K562 (cell line): ENCODE measurements around the gene TMEM225B. TPM values are rescaled to one million over a fixed set of nuclear protein-coding genes. Genes with fewer than 3 reads are reported as not detected.

Experiments
- ARID4B ChIP-seq: sonication (generic); formaldehyde crosslinking; IDR thresholded peaks from 2 replicates; pipeline ENCODE4 v1.8.0; 2022; ENCODE audit warnings: mild to moderate bottlenecking, missing genetic modification reagents
- CEBPG ChIP-seq, 3 experiments: fragments of 200-800 bp in 1 of 3; sonication (Bioruptor generic) in 1 of 3; sonication (generic) in 1 of 3; formaldehyde crosslinking in 1 of 3; IDR thresholded peaks in 2 of 3; conservative IDR thresholded peaks in 1 of 3; 2 replicates each; pipeline versions ENCODE4 v1.6.1 to v1.8.0; 2016 to 2022; ENCODE audit warnings: missing compliant biosample characterization in 2 of 3, missing genetic modification characterization in 2 of 3, mild to moderate bottlenecking in 1 of 3, missing genetic modification reagents in 1 of 3
- CREM ChIP-seq: IDR thresholded peaks from 2 replicates; pipeline ENCODE4 v1.6.1; 2014; ENCODE audit warnings: antibody characterized with exemption, low read depth
- ELF2 ChIP-seq: fragments of 250-450 bp; sonication (Bioruptor Pico); IDR thresholded peaks from 2 replicates; pipeline ENCODE4 v1.5.0; 2021; ENCODE audit warnings: mild to moderate bottlenecking
- JUND ChIP-seq, 2 experiments: IDR thresholded peaks; 2 replicates in 1 of 2; 3 replicates in 1 of 2; pipeline ENCODE4 v1.6.1; 2011; ENCODE audit warnings: borderline replicate concordance in 2 of 2, low read depth in 2 of 2, low read length in 2 of 2, improper control_type of control experiment in 1 of 2, missing biosample characterization in 1 of 2, missing genetic modification characterization in 1 of 2, missing genetic modification reagents in 1 of 2
- KLF16 ChIP-seq: IDR thresholded peaks from 2 replicates; pipeline ENCODE4 v1.6.1; 2016; ENCODE audit warnings: antibody characterized with exemption
- MYC ChIP-seq, 2 experiments: fragments of 250-450 bp in 1 of 2; sonication (Bioruptor Pico) in 1 of 2; IDR thresholded peaks; 2 replicates each; pipeline versions ENCODE4 v1.5.1 to v1.6.1; 2012 to 2021; ENCODE audit warnings: low read depth in 2 of 2, borderline replicate concordance in 1 of 2, improper control_type of control experiment in 1 of 2, low read length in 1 of 2, mild to moderate bottlenecking in 1 of 2, moderate library complexity in 1 of 2
- PKNOX1 ChIP-seq: fragments of 450-650 bp; IDR thresholded peaks from 2 replicates; pipeline ENCODE4 v1.6.1; 2016
- POU5F1 ChIP-seq: fragments of 150-350 bp; IDR thresholded peaks from 2 replicates; pipeline ENCODE4 v1.6.1; 2014; ENCODE audit warnings: borderline replicate concordance, low read length, low read depth, mild to moderate bottlenecking; ENCODE audit not compliant: partially characterized antibody
- PTTG1 ChIP-seq: fragments of 450-650 bp; IDR thresholded peaks from 2 replicates; pipeline ENCODE4 v1.6.1; 2016; ENCODE audit warnings: low read depth, mild to moderate bottlenecking, missing genetic modification characterization, missing compliant biosample characterization
- PURB ChIP-seq: sonication (generic); formaldehyde crosslinking; IDR thresholded peaks from 2 replicates; pipeline ENCODE4 v1.9.0; 2021; ENCODE audit warnings: low read depth, mild to moderate bottlenecking, missing genetic modification reagents
- RCOR1 ChIP-seq, 2 experiments: IDR thresholded peaks; 2 replicates each; pipeline ENCODE4 v1.6.1; 2012; ENCODE audit warnings: low read depth in 2 of 2, low read length in 2 of 2, borderline replicate concordance in 1 of 2, improper control_type of control experiment in 1 of 2
- U2AF1 ChIP-seq: fragments of 200-400 bp; formaldehyde crosslinking; optimal IDR thresholded peaks from 2 replicates; pipeline ENCODE3; 2017; ENCODE audit warnings: mild to moderate bottlenecking, low read depth, low read length, moderate library complexity
- USF2 ChIP-seq: sonication (generic); formaldehyde crosslinking; IDR thresholded peaks from 2 replicates; pipeline ENCODE4 v1.5.0; 2020; ENCODE audit warnings: missing genetic modification reagents
- ZBTB8A ChIP-seq: fragments of 450-650 bp; IDR thresholded peaks from 2 replicates; pipeline ENCODE4 v1.6.1; 2018; ENCODE audit warnings: mild to moderate bottlenecking, moderate library complexity; ENCODE audit not compliant: partially characterized antibody
- ZEB2 ChIP-seq: fragments of 450-650 bp; IDR thresholded peaks from 2 replicates; pipeline ENCODE4 v1.6.1; 2016
- ZNF24 ChIP-seq: fragments of 450-650 bp; IDR thresholded peaks from 2 replicates; pipeline ENCODE4 v1.6.1; 2016
- ZNF583 ChIP-seq: fragments of 250-450 bp; sonication (Bioruptor Pico); IDR thresholded peaks from 2 replicates; pipeline ENCODE4 v1.4.0; 2020
- polyA plus RNA-seq, 8 experiments: library from polyadenylated mRNA; depleted of rRNA in 4 of 8; stranded (reverse) in 5 of 8; unstranded in 3 of 8; fragments of >200 nt; fragmentation: Nextera tagmentation in 2 of 8; fragmentation: Illumina TruSeq in 1 of 8; extraction: Ambion mirVana in 2 of 8; extraction: Trizol in 1 of 8; gene quantifications; 2 replicates each; pipeline versions ENCODE4 v1.2.1 to v1.2.3, GENCODE V29; 2011 to 2014; ENCODE audit warnings: inconsistent platforms in 1 of 8, missing spikeins in 1 of 8
- total RNA-seq, 7 experiments: library from RNA; depleted of rRNA in 6 of 7; stranded (reverse); fragments of >200 nt in 6 of 7; fragmentation: Illumina TruSeq in 2 of 7; extraction: Trizol in 2 of 7; gene quantifications; 2 replicates each; pipeline versions ENCODE4 v1.2.1 to v1.2.3, GENCODE V29; 2011 to 2021; ENCODE audit warnings: low replicate concordance in 1 of 7

TMEM225B gene
- total and polyA plus RNA-seq, 9 of the 15 experiments (the other 6 are each of a cell fraction or from before 2014, with no cell fraction given) = 0.08 to 0.73 (median 0.56) TPM

GRCh38 chr7:99616359-99617191 is 18.5 kb downstream of the TMEM225B start, which contains the start of gene ZSCAN25 (continued):
- 0 out of 2 replicates have a peak, but pooled peaks have one; percentile 20 for TF ChIP-seq USF2 (CRISPR knock-in tag)
- no peak for TF ChIP-seq PTTG1 (tag)
- TF ChIP-seq ZNF24 = peak; percentile 39; the same call in 1 of the 2 replicates
- no peak for TF ChIP-seq CEBPG (CRISPR knock-in tag; IDR thresholded peaks at IDR 0.05)
- no peak for TF ChIP-seq CEBPG (tag; conservative IDR thresholded peaks at IDR 0.05 in 1 of 2, IDR thresholded peaks at IDR 0.05 in 1 of 2)
- no peak for TF ChIP-seq PURB (CRISPR knock-in tag)
- TF ChIP-seq CREM = peak; percentile 95
- TF ChIP-seq ARID4B (CRISPR knock-in tag) = peak; percentile 91
- TF ChIP-seq RCOR1 (IDR thresholded peaks at IDR 0.05; ENCODE audit: borderline replicate concordance in 1 of 2, low read depth in 2 of 2, low read length in 2 of 2) = peak; percentile 31 to 89
- peak; percentile 58; the same call in 1 of the 2 replicates for TF ChIP-seq ZNF583
- no peak for TF ChIP-seq ZBTB8A
- TF ChIP-seq ZEB2 = peak; percentile 28; the same call in 1 of the 2 replicates
- TF ChIP-seq POU5F1 = no peak
- peak; percentile 81 for TF ChIP-seq JUND (IDR thresholded peaks at IDR 0.05; ENCODE audit: borderline replicate concordance, low read depth, low read length)
- peak; percentile 23; the same call in 1 of the 3 replicates for TF ChIP-seq JUND (tag; IDR thresholded peaks at IDR 0.05; ENCODE audit: borderline replicate concordance, low read depth, low read length)
- TF ChIP-seq PKNOX1 = peak; percentile 67
- peak; percentile 96 for TF ChIP-seq ELF2 (CRISPR knock-in tag)
- TF ChIP-seq KLF16 = peak; percentile 54; the same call in 1 of the 2 replicates
- TF ChIP-seq MYC (IDR thresholded peaks at IDR 0.05; ENCODE audit: low read depth, low read length) = peak; percentile 88
- no peak for TF ChIP-seq MYC (CRISPR knock-in tag; IDR thresholded peaks at IDR 0.05; ENCODE audit: borderline replicate concordance, low read depth)
- peak; percentile 69 for TF ChIP-seq U2AF1
